HuH-7.5 (cell line): ENCODE results near the gene PLA2G4D.

Experiments
- DNase-seq: peaks from one replicate; pipeline ENCODE4 v3.0.0; 2011; ENCODE audit warnings: low spot score

Gene PLA2G4D

GRCh38 chr15:42071717-42072116, 22.6 kb downstream of the PLA2G4D start:
- no peak for DNase-seq

- no peak for DNase-seq
These were observed 23.4 kb downstream of the PLA2G4D start for GRCh38 chr15:42070976-42071350.

DNA sequence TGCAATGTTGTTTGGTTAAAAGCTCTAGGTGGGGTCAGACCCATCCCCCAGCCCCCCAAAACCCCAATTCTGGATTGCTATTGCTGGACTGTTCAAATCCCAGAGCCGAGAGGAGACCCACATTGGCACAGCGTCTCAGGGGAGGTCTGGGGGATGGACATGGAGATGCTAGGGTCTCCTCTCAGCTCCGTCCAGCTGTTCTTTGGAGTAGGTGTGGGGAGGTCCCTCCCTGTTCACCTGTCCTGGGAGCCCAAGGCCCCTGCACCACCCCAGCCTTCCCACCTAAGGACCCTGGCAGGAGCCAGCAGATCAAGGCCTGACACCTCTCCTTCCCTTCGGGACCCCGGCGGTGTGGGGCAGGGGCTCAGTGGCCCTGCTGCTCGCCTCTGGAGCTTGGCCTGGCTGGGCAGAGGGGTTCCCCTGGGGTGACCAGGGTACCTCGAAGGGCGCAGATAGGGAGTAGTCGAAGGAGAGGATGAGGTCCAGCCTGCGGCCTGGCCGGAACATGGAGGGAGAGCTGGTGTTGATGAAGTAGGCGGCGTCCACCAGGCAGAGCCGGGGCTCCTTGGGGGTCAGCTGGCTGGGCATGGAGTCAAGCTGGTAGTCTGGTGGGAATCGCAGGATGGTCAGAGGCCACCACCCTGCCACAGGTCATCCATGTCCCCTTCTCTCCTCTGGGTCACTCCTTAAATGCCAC, 23.9 kb downstream of the PLA2G4D start:
- no peak for DNase-seq

GRCh38 chr15:42069496-42070278, 24.7 kb downstream of the PLA2G4D start:
- DNase-seq = no peak

DNA sequence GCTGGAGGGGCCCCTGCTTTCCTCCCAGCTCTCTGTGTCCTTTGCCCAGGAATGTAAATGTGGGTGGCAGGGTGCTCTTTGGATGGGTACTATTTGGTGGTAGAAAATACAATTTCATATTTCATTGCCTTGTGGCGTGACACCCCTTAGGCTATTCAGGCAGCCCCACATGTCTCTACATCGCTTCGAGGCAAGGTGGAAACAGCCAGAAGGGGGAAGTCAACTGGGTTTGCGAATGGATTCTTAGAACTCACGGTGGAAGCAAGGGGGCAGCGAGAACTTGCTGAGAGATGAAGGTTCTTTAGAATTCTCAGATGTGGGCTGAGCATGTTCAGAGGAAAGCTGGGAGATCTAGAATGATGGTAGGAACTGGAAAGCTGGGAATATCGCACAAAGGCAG, 25.3 kb downstream of the PLA2G4D start:
- no peak for DNase-seq

- DNase-seq = no peak
These were observed 25.8 kb downstream of the PLA2G4D start for GRCh38 chr15:42068601-42069000.

- DNase-seq = no peak
These were observed 27.5 kb downstream of the PLA2G4D start for GRCh38 chr15:42066764-42067415.

- no peak for DNase-seq
These were observed 28.9 kb downstream of the PLA2G4D start for GRCh38 chr15:42065468-42065867.

DNA sequence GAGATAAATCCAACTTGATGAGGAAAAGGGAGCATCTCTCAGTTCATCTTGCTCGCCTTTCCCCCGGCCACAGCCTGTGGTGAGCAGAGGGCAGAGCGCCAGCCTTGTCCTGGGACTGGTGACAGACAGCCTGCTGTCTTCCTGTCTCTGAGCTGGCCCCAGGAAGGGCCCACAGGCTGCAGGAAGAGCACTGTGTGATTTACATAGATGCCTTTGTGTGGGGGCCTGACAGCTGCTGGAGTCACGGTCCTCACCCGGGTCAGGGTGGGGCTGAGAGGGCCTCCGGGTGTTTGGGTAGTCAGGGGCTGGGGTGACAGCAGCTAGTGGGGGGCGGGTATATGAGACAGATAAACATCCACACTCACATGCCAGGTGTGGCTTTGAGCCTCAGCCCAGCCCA, 29.3 kb downstream of the PLA2G4D start:
- DNase-seq = no peak

DNA sequence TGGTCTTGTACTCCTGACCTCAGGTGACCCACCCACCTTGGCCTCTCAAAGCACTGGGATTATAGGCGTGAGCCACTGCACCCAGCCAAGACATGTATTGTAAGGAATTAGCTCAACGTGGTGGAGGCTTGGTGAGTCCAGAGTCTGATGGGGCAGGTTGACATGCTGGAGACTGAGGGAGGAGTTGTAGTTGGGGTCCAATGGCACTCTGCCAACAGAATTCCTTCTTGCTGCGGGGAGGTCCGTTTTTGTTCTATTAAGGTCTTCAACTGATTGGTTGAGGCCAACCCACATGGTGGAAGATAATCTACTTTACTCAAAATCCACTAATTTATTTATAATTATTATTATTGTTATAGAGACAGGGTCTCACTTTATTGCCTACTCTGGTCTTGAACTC, 30.1 kb downstream of the PLA2G4D start:
- no peak for DNase-seq

GRCh38 chr15:42063122-42063848, 31.1 kb downstream of the PLA2G4D start:
- DNase-seq = no peak

GRCh38 chr15:42062284-42062806, 32.0 kb downstream of the PLA2G4D start:
- DNase-seq = no peak

DNA sequence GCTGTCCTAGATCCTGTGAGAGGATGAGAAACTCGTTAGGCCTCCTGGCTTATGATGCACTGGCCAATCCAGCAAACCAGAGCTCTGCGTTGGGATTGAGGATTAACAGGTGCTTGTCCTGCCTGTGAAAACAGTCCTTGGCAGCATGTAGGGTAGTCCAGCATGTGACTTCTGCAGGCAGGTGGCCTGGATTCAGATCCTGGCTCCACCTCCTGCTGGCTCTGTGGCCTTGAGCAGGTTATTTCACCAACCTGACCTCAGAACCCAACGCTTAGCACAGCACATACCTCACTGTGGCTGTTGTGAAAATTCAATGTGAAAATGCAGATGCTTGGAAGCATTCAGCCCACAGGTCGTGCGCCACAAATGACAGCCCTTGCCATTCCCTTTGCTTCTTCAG, 33.6 kb downstream of the PLA2G4D start:
- no peak for DNase-seq

DNA sequence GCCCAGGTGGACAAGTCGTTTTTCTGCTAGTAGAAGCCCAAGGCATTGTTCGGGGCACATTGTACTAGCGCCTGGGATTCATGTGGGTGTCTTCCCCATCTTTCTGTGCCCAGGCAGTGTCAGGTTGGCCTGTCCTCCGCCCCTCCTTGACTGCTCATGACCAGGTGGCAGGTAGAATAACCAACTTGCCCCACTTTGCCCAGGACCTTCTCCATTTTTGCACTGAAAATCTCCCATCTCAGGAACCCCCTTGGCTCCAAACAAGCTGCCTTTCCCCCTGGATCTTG, 33.9 kb downstream of the PLA2G4D start:
- no peak for DNase-seq

DNA sequence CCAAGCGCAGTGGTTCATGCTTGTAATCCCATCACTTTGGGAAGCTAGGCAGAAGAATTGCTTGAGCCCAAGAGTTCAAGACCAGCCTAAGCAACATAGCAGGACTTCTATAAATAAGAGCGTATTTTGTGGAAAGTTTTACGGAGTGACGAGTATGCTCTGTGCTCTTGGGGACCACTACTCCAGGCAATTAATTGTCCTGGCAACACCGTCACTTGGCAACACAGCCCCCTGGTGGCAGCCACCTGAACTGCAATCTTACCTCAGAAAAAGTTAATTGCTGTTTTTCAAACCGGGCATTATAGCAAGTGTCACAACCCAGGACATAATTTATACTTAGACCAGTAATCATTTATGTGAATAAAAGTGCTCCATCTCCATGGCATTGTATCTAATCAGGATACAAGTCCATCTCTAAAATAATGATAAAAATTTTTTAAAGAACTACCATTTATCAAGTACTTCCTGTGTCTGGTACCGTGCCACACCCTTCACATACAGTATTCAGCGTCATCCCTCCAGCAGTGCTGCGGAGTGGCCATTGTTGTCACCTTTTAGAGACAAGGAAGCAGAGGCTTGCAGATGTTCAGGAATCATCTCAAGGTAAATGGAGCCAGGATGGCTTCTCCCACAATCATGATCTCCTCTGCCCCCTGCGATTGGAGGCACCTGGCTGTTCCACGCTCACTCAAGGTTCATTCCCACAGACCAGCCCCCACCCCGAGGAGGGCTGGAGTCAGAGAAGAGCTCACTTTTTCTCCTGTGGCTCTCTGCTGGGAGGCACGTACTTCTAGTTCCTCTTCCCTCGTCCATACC, 34.5 kb downstream of the PLA2G4D start:
- DNase-seq = no peak

DNA sequence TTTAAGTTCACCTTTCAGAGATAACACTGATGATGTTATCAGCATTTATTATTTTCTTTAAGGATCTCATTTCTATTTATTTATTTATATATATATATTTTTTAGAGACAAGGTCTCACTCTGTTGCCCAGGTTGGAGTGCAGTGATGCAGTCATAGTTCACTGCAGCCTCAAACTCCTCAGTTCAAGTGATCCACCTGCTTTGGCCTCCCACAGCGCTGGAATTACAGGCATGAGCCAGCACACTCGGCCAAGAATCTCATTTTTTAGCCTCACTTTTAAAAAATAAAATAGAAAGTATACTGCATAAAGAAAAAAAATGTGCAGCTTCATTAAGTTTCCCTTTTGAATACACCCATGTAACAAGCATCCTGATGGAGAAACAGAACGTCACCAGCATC, 35.6 kb downstream of the PLA2G4D start:
- DNase-seq = no peak

GRCh38 chr15:42057799-42058646, 36.3 kb downstream of the PLA2G4D start:
- DNase-seq = no peak

DNA sequence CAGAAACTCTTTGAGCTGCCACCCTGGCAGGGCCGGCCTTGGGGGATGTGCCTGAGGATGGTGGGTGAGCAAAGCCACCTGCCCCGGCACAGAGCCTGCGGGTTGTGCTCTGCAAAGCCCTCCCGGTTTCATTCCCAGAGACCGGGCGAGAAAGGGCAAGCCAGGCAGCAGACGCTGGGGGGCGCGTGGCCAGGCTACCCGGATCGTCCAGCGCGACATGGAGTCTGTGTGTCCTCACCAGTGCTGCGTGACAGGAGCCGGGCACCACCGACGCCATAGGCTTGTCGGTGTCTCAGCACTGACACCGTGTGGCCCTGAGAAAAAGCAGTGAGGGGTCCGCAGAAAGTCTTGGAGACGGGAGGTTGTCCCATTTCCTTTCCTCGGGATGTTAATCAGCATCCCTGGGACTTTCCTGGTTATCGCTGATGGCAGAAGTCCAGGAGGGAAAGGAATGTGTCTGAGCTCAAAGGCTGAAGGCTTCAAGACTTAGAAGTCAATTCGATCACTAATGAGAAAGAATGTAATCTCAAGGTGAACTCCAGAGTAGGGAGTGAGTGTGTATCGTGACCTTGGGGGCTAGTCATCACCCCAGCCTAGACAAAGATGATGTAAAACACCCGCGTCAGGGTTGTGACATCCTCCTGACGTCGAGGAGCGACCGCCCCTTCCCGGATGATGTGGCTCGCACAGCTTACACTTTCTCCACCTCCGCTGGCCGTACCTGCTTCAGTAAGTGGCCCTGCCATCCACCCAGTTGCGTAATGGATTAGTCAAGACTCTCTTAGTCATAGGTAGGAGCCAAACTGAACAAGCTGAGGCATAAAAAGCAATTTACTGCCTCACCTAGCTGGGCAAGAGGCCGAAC, 37.2 kb downstream of the PLA2G4D start:
- peak; percentile 57 for DNase-seq

DNA sequence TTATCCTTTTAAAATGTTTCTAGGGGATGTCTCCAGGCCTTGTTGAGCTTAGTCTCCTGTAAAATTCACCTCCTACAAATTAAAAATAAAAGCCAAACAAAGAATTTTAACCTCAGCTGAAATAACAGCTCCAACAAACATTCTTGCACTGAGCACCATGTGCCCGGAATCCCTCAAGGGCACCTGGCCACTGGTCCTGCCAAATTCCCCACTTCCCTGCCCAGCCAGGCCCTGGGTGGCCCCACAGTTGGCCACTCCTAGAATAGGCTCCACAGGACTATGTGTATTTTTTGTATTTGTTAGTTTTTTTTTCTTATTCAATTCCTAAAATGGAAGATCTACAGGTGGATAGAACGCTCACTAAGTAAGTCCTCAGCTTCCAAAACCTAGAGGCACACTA, 40.4 kb downstream of the PLA2G4D start:
- no peak for DNase-seq

DNA sequence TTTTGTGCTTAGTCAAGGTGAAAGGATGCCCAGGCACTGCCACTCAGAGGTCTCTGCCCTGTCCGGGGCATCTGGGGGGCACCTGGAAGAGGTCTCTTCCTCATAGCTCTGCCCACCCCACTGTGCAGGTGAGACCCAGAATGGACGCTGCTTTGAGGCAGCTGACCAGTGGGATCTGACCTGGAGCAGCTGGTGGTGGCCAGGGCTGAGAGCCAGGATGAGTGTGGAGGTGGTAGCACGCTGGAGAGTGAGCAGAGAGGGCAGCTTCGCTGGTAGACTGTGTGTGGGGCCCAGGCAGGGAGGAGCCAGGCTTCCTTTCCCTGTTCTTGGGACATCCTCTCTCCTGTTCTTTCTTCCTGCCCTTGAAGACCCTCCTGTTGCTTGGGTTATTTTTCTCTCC, 41.4 kb downstream of the PLA2G4D start:
- DNase-seq = no peak
